ENCODE results near the gene GALNT17.
"Not testable (repeated sequence)": the region's sequence is repeated elsewhere in the genome, so short reads cannot be mapped to it uniquely, and the experiment has no call there.

Gene GALNT17

GRCh38 chr7:71165708-71166107 is 33.8 kb downstream of the GALNT17 start:
- DNase-seq (ENCODE audit: low read depth): no peak

GRCh38 chr7:71171476-71171875 is 39.5 kb downstream of the GALNT17 start:
- DNase-seq (ENCODE audit: low read depth): no peak

GRCh38 chr7:71173955-71174354 is 42.0 kb downstream of the GALNT17 start:
- DNase-seq (ENCODE audit: low read depth): no peak

- no peak for DNase-seq (ENCODE audit: low read depth)
These were observed 50.5 kb downstream of the GALNT17 start for GRCh38 chr7:71182438-71182935.

GRCh38 chr7:71184136-71184535 is 52.2 kb downstream of the GALNT17 start:
- DNase-seq (ENCODE audit: low read depth): no peak

GRCh38 chr7:71184609-71185008 is 52.7 kb downstream of the GALNT17 start:
- DNase-seq (ENCODE audit: low read depth): no peak

- DNase-seq (ENCODE audit: low read depth): no peak
These were observed 54.7 kb downstream of the GALNT17 start for GRCh38 chr7:71186535-71187057.

GRCh38 chr7:71191771-71192170 is 59.8 kb downstream of the GALNT17 start:
- DNase-seq (ENCODE audit: low read depth): no peak

GRCh38 chr7:71193099-71193810 is 61.3 kb downstream of the GALNT17 start:
- no peak for DNase-seq (ENCODE audit: low read depth)

- DNase-seq (ENCODE audit: low read depth): no peak
These were observed 66.4 kb downstream of the GALNT17 start for GRCh38 chr7:71198391-71198790.

GRCh38 chr7:71198887-71199286 is 66.9 kb downstream of the GALNT17 start:
- DNase-seq (ENCODE audit: low read depth): no peak

GRCh38 chr7:71206184-71206583 is 74.2 kb downstream of the GALNT17 start:
- no peak for DNase-seq (ENCODE audit: low read depth)

- no peak for DNase-seq (ENCODE audit: low read depth)
These were observed 76.9 kb downstream of the GALNT17 start for GRCh38 chr7:71208881-71209280.

- not testable (repeated sequence) for DNase-seq (ENCODE audit: low read depth)
These were observed 77.5 kb downstream of the GALNT17 start for GRCh38 chr7:71209484-71209883.

GRCh38 chr7:71210220-71210619 is 78.3 kb downstream of the GALNT17 start:
- DNase-seq (ENCODE audit: low read depth): no peak

- not testable (repeated sequence) for DNase-seq (ENCODE audit: low read depth)
These were observed 80.5 kb downstream of the GALNT17 start for GRCh38 chr7:71212433-71212832.

- DNase-seq (ENCODE audit: low read depth): no peak
These were observed 84.3 kb downstream of the GALNT17 start for GRCh38 chr7:71216211-71216610.

GRCh38 chr7:71220210-71220695 is 88.3 kb downstream of the GALNT17 start:
- DNase-seq (ENCODE audit: low read depth): no peak

- DNase-seq (ENCODE audit: low read depth): no peak
These were observed 89.1 kb downstream of the GALNT17 start for GRCh38 chr7:71221049-71221448.

GRCh38 chr7:71221549-71221948 is 89.6 kb downstream of the GALNT17 start:
- no peak for DNase-seq (ENCODE audit: low read depth)

- no peak for DNase-seq (ENCODE audit: low read depth)
These were observed 95.2 kb downstream of the GALNT17 start for GRCh38 chr7:71227126-71227525.

- DNase-seq (ENCODE audit: low read depth): no peak
These were observed 97.2 kb downstream of the GALNT17 start for GRCh38 chr7:71229148-71229547.

- DNase-seq (ENCODE audit: low read depth): no peak
These were observed 97.8 kb downstream of the GALNT17 start for GRCh38 chr7:71229699-71230098.

- DNase-seq (ENCODE audit: low read depth): no peak
These were observed 103.3 kb downstream of the GALNT17 start for GRCh38 chr7:71235253-71235652.

All from stimulated activated CD8-positive, alpha-beta memory T cell treated with anti-CD3 and anti-CD28 coated beads, Interleukin-12 subunit alpha, Interleukin-12 subunit beta, amount 100 ng/mL, for 4 hours (primary cell).